Kidney (tissue), 14 donors: ENCODE results near the gene SHFL. TPM values are rescaled to one million over a fixed set of nuclear protein-coding genes. Genes with fewer than 3 reads are reported as not detected.

Experiments
- DNase-seq, 5 donors: peaks; one replicate each; pipeline ENCODE4 v3.0.0-alpha.2; 2013 to 2020
- FAIRE-seq: peaks from 2 replicates; lab custom pipeline; 2012; peaks lifted over from hg19 to GRCh38; lab: Jason Lieb, UNC
- H3K27ac ChIP-seq, 2 donors: one replicate each; pipeline ENCODE4 v1.7.0; 2013; ENCODE audit warnings: low read depth in 2 of 2, low read length in 2 of 2, inconsistent platforms in 1 of 2
- H3K27me3 ChIP-seq: one replicate; pipeline ENCODE4 v1.7.1; 2013; ENCODE audit warnings: low read length, inconsistent platforms; ENCODE audit not compliant: control insufficient read depth, insufficient read depth
- H3K36me3 ChIP-seq, 3 donors: one replicate each; pipeline versions ENCODE4 v1.7.0 to v1.7.1; 2013; ENCODE audit warnings: low read length in 3 of 3, control low read depth in 1 of 3, inconsistent platforms in 1 of 3; ENCODE audit not compliant: insufficient read depth in 3 of 3, control insufficient read depth in 2 of 3
- H3K4me1 ChIP-seq, 3 donors: one replicate each; pipeline versions ENCODE4 v1.7.0 to v1.7.1; 2013; ENCODE audit warnings: low read length in 3 of 3, inconsistent platforms in 1 of 3, low read depth in 1 of 3; ENCODE audit not compliant: control insufficient read depth in 2 of 3, insufficient read depth in 2 of 3
- H3K4me3 ChIP-seq, 3 donors: one replicate each; pipeline versions ENCODE4 v1.7.0 to v1.8.1; 2013; ENCODE audit warnings: low read length in 3 of 3, control low read depth in 1 of 3, inconsistent platforms in 1 of 3
- H3K9ac ChIP-seq, 3 donors: one replicate each; pipeline versions ENCODE4 v1.7.0 to v1.7.1; 2013; ENCODE audit warnings: low read length in 3 of 3, control low read depth in 1 of 3, inconsistent platforms in 1 of 3
- H3K9me3 ChIP-seq, 3 donors: one replicate each; pipeline versions ENCODE4 v1.7.0 to v1.7.1; 2013; ENCODE audit warnings: low read length in 3 of 3, control low read depth in 1 of 3, inconsistent platforms in 1 of 3; ENCODE audit not compliant: control insufficient read depth in 2 of 3, insufficient read depth in 1 of 3
- intact Hi-C: fragments of 100-400 bp; cut with DNase I; formaldehyde crosslinking; loops from one replicate; pipeline ENCODE4 v1.11.1; 2022
- polyA plus RNA-seq: library from polyadenylated mRNA; stranded (reverse); fragments of 350-450 nt; fragmentation: Illumina TruSeq; extraction: RNeasy Lipid Tissue Mini Kit (QIAGEN cat#74804); gene quantifications from one replicate; pipeline ENCODE4 v1.2.3, GENCODE V29; 2014; ENCODE audit warnings: low read depth, low replicate concordance; ENCODE audit not compliant: insufficient read depth
- total RNA-seq: library from RNA; stranded (reverse); fragmentation: NEBNext Ultra II Directional; extraction: Animal tissue kit (Norgen Biotek cat#: 25700); gene quantifications from one replicate; pipeline ENCODE4 v1.2.1, GENCODE V29; 2021
- TF ChIP-seq, protein P1 (sequence below): IDR thresholded peaks from 3 replicates; pipeline ENCODE4 v1.5.1; 2012; ENCODE audit warnings: mild to moderate bottlenecking, moderate library complexity, borderline replicate concordance; ENCODE audit not compliant: insufficient read depth; ENCODE audit errors: extremely low read depth
- donor health status: control.
- donor health status: control.
- donor health status: control.
- donor health status: control.
- donor health status: control.
- donor health status: DM: yes; HTN: yes; CAD: no.
- donor health status: Normal renal cell carcinoma (clear cell type).

SHFL gene
- total and polyA plus RNA-seq, 2 donors from 2014 or later = 36.4 to 42.5 TPM

DNA sequence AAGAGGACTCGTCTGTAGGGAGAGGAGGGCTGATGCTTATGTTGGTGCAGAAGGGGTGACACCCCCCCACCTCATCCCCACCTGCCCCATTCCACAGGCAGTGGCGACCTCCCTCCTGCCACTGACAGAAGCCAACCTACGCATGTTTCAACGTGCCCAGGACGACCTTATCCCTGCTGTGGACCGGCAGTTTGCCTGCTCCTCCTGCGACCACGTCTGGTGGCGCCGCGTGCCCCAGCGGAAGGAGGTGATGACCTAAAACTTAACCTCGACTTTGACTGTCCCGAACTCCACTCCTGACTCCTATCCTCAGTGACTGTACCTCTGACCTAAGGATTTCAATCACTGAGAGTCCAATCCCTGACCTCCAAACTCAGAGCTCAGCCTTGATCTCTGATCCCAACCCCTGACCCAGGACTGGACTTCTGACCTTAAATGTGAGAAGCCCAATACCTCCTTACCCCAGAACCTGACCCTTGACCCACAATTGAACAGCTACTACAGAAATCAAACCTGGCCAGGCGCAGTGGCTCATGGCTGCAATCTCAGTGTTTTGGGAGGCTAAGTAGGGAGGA lies 3.8 kb downstream of the SHFL start:
- H3K4me3 ChIP-seq = no peak overlapping the region
- TF ChIP-seq, protein P1, sequence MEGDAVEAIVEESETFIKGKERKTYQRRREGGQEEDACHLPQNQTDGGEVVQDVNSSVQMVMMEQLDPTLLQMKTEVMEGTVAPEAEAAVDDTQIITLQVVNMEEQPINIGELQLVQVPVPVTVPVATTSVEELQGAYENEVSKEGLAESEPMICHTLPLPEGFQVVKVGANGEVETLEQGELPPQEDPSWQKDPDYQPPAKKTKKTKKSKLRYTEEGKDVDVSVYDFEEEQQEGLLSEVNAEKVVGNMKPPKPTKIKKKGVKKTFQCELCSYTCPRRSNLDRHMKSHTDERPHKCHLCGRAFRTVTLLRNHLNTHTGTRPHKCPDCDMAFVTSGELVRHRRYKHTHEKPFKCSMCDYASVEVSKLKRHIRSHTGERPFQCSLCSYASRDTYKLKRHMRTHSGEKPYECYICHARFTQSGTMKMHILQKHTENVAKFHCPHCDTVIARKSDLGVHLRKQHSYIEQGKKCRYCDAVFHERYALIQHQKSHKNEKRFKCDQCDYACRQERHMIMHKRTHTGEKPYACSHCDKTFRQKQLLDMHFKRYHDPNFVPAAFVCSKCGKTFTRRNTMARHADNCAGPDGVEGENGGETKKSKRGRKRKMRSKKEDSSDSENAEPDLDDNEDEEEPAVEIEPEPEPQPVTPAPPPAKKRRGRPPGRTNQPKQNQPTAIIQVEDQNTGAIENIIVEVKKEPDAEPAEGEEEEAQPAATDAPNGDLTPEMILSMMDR = no peak
- H3K36me3 ChIP-seq = peaks cover 0 to 11% (median 5%) of the 10 kb centered on the region in 3 donors
- peaks cover 0 to 5% (median 0%) of the 10 kb centered on the region in 3 donors for H3K4me1 ChIP-seq
- H3K9me3 ChIP-seq = peaks cover 0 to 2% (median 0%) of the 10 kb centered on the region in 3 donors
- no peak overlapping the region for H3K27ac ChIP-seq
- H3K27me3 ChIP-seq = no peaks in the 10 kb centered on the region
- H3K9ac ChIP-seq = no peak overlapping the region
- intact Hi-C loops = no loop called here
- DNase-seq (no peak), FAIRE-seq (no peak)

DNA sequence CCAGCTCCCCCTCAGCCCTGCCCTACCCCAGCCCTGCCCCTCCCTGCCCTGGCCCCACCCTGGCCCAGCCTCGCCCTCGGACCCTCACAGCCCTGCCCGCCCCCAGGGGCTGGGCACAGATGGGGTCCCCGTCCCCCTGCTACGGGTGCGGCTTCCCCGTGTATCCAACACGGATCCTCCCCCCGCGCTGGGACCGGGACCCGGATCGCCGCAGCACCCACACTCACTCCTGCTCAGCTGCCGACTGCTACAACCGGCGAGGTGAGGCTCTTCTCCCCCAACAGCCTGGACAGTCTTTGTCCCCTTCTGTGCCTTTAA lies 5.2 kb downstream of the SHFL start:
- FAIRE-seq = no peak
- Histone ChIP-seq H3K27ac (no peak overlapping the region), H3K9ac (no peak overlapping the region), H3K4me1 (peaks cover 0 to 6% (median 4%) of the 10 kb centered on the region in 3 donors), H3K27me3 (no peaks in the 10 kb centered on the region), H3K4me3 (no peak overlapping the region), H3K36me3 (peaks cover 0 to 11% (median 5%) of the 10 kb centered on the region in 3 donors), H3K9me3 (peaks cover 0 to 2% (median 0%) of the 10 kb centered on the region in 3 donors)
- DNase-seq = peak in 1 of 5 donors; percentile 80
- TF ChIP-seq, protein P1 = no peak
- intact Hi-C loops = no loop called here

DNA sequence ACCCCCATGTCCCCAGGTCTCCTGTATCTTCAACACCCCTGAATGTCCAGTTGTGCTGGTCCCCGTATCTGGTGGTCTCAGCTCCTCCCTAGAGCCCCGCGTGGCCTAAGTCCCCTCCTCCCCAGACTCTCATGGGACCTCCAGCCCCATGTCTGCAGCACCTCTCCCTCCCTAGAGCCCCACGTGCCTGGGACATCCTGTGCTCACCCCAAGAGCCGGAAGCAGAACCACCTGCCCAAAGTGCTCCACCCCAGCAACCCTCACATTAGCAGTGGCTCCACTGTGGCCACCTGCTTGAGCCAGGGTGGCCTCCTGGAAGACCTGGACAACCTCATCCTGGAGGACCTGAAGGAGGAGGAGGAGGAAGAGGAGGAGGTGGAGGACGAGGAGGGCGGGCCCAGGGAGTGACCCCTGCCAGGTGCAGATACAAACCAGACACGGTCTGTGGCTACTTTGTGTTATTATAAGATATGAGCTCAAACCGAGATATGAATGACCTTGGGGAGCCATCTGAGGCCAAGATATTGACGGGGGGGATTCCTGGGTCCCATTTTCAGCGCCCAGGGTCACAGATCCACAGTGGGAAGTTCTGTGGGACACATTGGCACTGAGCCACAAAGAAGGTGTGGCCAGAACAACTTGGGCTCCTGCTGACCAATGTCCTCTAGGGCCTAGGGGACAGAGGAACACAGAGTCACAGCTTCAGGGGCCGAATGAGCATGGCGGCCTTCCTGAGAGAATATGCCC lies 6.0 kb downstream of the SHFL start:
- H3K4me1 ChIP-seq = peaks cover 0 to 6% (median 5%) of the 10 kb centered on the region in 3 donors
- H3K4me3 ChIP-seq = no peak overlapping the region
- no peak for FAIRE-seq
- peaks cover 0 to 11% (median 5%) of the 10 kb centered on the region in 3 donors for H3K36me3 ChIP-seq
- no peaks in the 10 kb centered on the region for H3K27me3 ChIP-seq
- peak in 1 of 5 donors; percentile 70 for DNase-seq
- intact Hi-C loops = no loop called here
- TF ChIP-seq, protein P1 = no peak
- H3K9me3 ChIP-seq = peaks cover 0 to 2% (median 0%) of the 10 kb centered on the region in 3 donors
- no peak overlapping the region for H3K9ac ChIP-seq
- no peak overlapping the region for H3K27ac ChIP-seq
